Activated T-cell treated with anti-CD3 and anti-CD28 coated beads, Interleukin-2, amount 50 U/mL, for 4 hours (primary cell): ENCODE results near the gene ARHGEF3. TPM values are rescaled to one million over a fixed set of nuclear protein-coding genes. Genes with fewer than 3 reads are reported as not detected.

Source experiments
- ATAC-seq, 2 donors: fragments of 200-7000 bp; cut with Tn5 transposase; one replicate each; pipeline ENCODE4 v1.10.0; 2021
- DNase-seq: peaks from one replicate; pipeline ENCODE4 v3.0.0-alpha.2; 2020
- H3K27me3 Mint-ChIP-seq: one replicate; pipeline ENCODE4 v1.8.0; 2021; ENCODE audit warnings: low read depth, mixed read lengths
- H3K36me3 Mint-ChIP-seq: one replicate; pipeline ENCODE4 v1.8.0; 2022; ENCODE audit warnings: mixed read lengths; ENCODE audit not compliant: insufficient read depth
- H3K4me1 Mint-ChIP-seq: one replicate; pipeline ENCODE4 v1.8.0; 2021; ENCODE audit warnings: low read depth, mixed read lengths
- H3K4me3 Mint-ChIP-seq: one replicate; pipeline ENCODE4 v1.8.0; 2021; ENCODE audit warnings: mild to moderate bottlenecking, moderate library complexity, mixed read lengths
- H3K9me3 Mint-ChIP-seq: one replicate; pipeline ENCODE4 v1.8.0; 2021; ENCODE audit warnings: mixed read lengths
- total RNA-seq, 3 donors: library from RNA; stranded (reverse); gene quantifications; one replicate each; pipeline ENCODE4 v1.2.1, GENCODE V29; 2021

Gene ARHGEF3
- total RNA-seq, 3 donors from 2014 or later = 42.4 to 53.9 (median 44.7) TPM

- ATAC-seq (no peak), DNase-seq (no peak)
- H3K4me1 Mint-ChIP-seq = peaks cover 91% of the 10 kb centered on the region
- H3K4me3 Mint-ChIP-seq = no peak overlapping the region
- H3K27me3 Mint-ChIP-seq = no peaks in the 10 kb centered on the region
- H3K36me3 Mint-ChIP-seq = peaks cover 29% of the 10 kb centered on the region
- no peaks in the 10 kb centered on the region for H3K9me3 Mint-ChIP-seq
Observed at GRCh38 chr3:56778893-56779292, 22.9 kb downstream of the ARHGEF3 start.

- Mint-ChIP-seq H3K27me3 (no peaks in the 10 kb centered on the region), H3K36me3 (peaks cover 41% of the 10 kb centered on the region), H3K9me3 (no peaks in the 10 kb centered on the region), H3K4me1 (peaks cover 84% of the 10 kb centered on the region), H3K4me3 (no peak overlapping the region)
- no peak for DNase-seq
- ATAC-seq = no peak
Observed at GRCh38 chr3:56776556-56776950, 25.2 kb downstream of the ARHGEF3 start.

GRCh38 chr3:56775838-56776555, 25.8 kb downstream of the ARHGEF3 start:
- no peaks in the 10 kb centered on the region for H3K27me3 Mint-ChIP-seq
- DNase-seq (no peak), ATAC-seq (no peak)
- peaks cover 85% of the 10 kb centered on the region for H3K4me1 Mint-ChIP-seq
- H3K36me3 Mint-ChIP-seq = peaks cover 47% of the 10 kb centered on the region
- no peak overlapping the region for H3K4me3 Mint-ChIP-seq
- H3K9me3 Mint-ChIP-seq = no peaks in the 10 kb centered on the region

GRCh38 chr3:56775445-56775837, 26.3 kb downstream of the ARHGEF3 start:
- Mint-ChIP-seq H3K4me3 (no peak overlapping the region), H3K36me3 (peaks cover 44% of the 10 kb centered on the region), H3K27me3 (no peaks in the 10 kb centered on the region), H3K4me1 (peaks cover 79% of the 10 kb centered on the region), H3K9me3 (no peaks in the 10 kb centered on the region)
- ATAC-seq (peak in 1 of 2 donors; percentile 18), DNase-seq (no peak)

GRCh38 chr3:56773986-56774385, 27.8 kb downstream of the ARHGEF3 start:
- Mint-ChIP-seq H3K4me1 (peaks cover 72% of the 10 kb centered on the region), H3K27me3 (no peaks in the 10 kb centered on the region), H3K9me3 (no peaks in the 10 kb centered on the region), H3K4me3 (no peak overlapping the region), H3K36me3 (peaks cover 35% of the 10 kb centered on the region)
- ATAC-seq (no peak), DNase-seq (no peak)

- ATAC-seq = no peak
- DNase-seq = no peak
- H3K9me3 Mint-ChIP-seq = no peaks in the 10 kb centered on the region
- no peak overlapping the region for H3K4me3 Mint-ChIP-seq
- peaks cover 71% of the 10 kb centered on the region for H3K4me1 Mint-ChIP-seq
- H3K27me3 Mint-ChIP-seq = no peaks in the 10 kb centered on the region
- H3K36me3 Mint-ChIP-seq = peaks cover 41% of the 10 kb centered on the region
Observed at GRCh38 chr3:56772952-56773938, 28.5 kb downstream of the ARHGEF3 start.

- H3K36me3 Mint-ChIP-seq = peaks cover 43% of the 10 kb centered on the region
- H3K4me3 Mint-ChIP-seq = no peak overlapping the region
- no peaks in the 10 kb centered on the region for H3K27me3 Mint-ChIP-seq
- no peak for DNase-seq
- H3K4me1 Mint-ChIP-seq = peaks cover 59% of the 10 kb centered on the region
- no peaks in the 10 kb centered on the region for H3K9me3 Mint-ChIP-seq
- ATAC-seq = no peak
Observed at GRCh38 chr3:56771376-56771775, 30.4 kb downstream of the ARHGEF3 start.

- H3K36me3 Mint-ChIP-seq = peaks cover 55% of the 10 kb centered on the region
- H3K4me1 Mint-ChIP-seq = peaks cover 59% of the 10 kb centered on the region
- DNase-seq = no peak
- no peaks in the 10 kb centered on the region for H3K27me3 Mint-ChIP-seq
- no peak overlapping the region for H3K4me3 Mint-ChIP-seq
- ATAC-seq = no peak
- H3K9me3 Mint-ChIP-seq = no peaks in the 10 kb centered on the region
Observed at GRCh38 chr3:56769116-56769707, 32.5 kb downstream of the ARHGEF3 start.

GRCh38 chr3:56764904-56765547, 36.7 kb downstream of the ARHGEF3 start:
- Mint-ChIP-seq H3K9me3 (no peaks in the 10 kb centered on the region), H3K27me3 (no peaks in the 10 kb centered on the region), H3K36me3 (peaks cover 43% of the 10 kb centered on the region)

GRCh38 chr3:56764184-56764583, 37.6 kb downstream of the ARHGEF3 start:
- no peak for ATAC-seq
- no peaks in the 10 kb centered on the region for H3K27me3 Mint-ChIP-seq
- H3K4me1 Mint-ChIP-seq = peaks cover 71% of the 10 kb centered on the region
- H3K36me3 Mint-ChIP-seq = peaks cover 46% of the 10 kb centered on the region
- no peak overlapping the region for H3K4me3 Mint-ChIP-seq
- no peaks in the 10 kb centered on the region for H3K9me3 Mint-ChIP-seq
- DNase-seq = no peak

More at GRCh38 chr3:56764904-56765547, 36.7 kb downstream of the ARHGEF3 start:
- ATAC-seq (no peak), DNase-seq (no peak)
- peaks cover 68% of the 10 kb centered on the region for H3K4me1 Mint-ChIP-seq
- no peak overlapping the region for H3K4me3 Mint-ChIP-seq

GRCh38 chr3:56763233-56763632, 38.5 kb downstream of the ARHGEF3 start:
- H3K4me1 Mint-ChIP-seq = peaks cover 73% of the 10 kb centered on the region
- no peaks in the 10 kb centered on the region for H3K9me3 Mint-ChIP-seq
- H3K27me3 Mint-ChIP-seq = no peaks in the 10 kb centered on the region
- no peak overlapping the region for H3K4me3 Mint-ChIP-seq
- DNase-seq (no peak), ATAC-seq (no peak)
- peaks cover 44% of the 10 kb centered on the region for H3K36me3 Mint-ChIP-seq

- H3K9me3 Mint-ChIP-seq = no peaks in the 10 kb centered on the region
- DNase-seq (no peak), ATAC-seq (no peak)
- no peaks in the 10 kb centered on the region for H3K27me3 Mint-ChIP-seq
- peaks cover 44% of the 10 kb centered on the region for H3K36me3 Mint-ChIP-seq
- no peak overlapping the region for H3K4me3 Mint-ChIP-seq
- peaks cover 73% of the 10 kb centered on the region for H3K4me1 Mint-ChIP-seq
Observed at GRCh38 chr3:56762718-56763117, 39.0 kb downstream of the ARHGEF3 start.

GRCh38 chr3:56761887-56762651, 39.7 kb downstream of the ARHGEF3 start:
- H3K36me3 Mint-ChIP-seq = peaks cover 44% of the 10 kb centered on the region
- no peaks in the 10 kb centered on the region for H3K9me3 Mint-ChIP-seq
- no peaks in the 10 kb centered on the region for H3K27me3 Mint-ChIP-seq
- ATAC-seq (no peak), DNase-seq (no peak)
- H3K4me1 Mint-ChIP-seq = peaks cover 75% of the 10 kb centered on the region
- no peak overlapping the region for H3K4me3 Mint-ChIP-seq
